ENCODE results near the gene SLC17A3. TPM values are rescaled to one million over a fixed set of nuclear protein-coding genes. Genes with fewer than 3 reads are reported as not detected.

Gene SLC17A3
- total and polyA plus RNA-seq, 9 of the 15 experiments (the other 6 are each of a cell fraction or from before 2014, with no cell fraction given) = 0.04 to 0.08 TPM; not detected in 7

- H3K9ac ChIP-seq (ENCODE audit: insufficient read depth in 1 of 2, low read depth in 2 of 2, low read length in 2 of 2) = no peak overlapping the region
- no peaks in the 10 kb centered on the region for H3K36me3 ChIP-seq (ENCODE audit: control insufficient read depth, insufficient read depth, low read length)
- TF ChIP-seq PHB2 (IDR thresholded peaks at IDR 0.05; ENCODE audit: low read depth) (no peak), ARID1B (IDR thresholded peaks at IDR 0.05) (no peak), CEBPZ (IDR thresholded peaks at IDR 0.05; ENCODE audit: borderline replicate concordance, low read depth, low read length) (no peak), ZNF830 (CRISPR knock-in tag; IDR thresholded peaks at IDR 0.05) (no peak), E2F8 (IDR thresholded peaks at IDR 0.05; ENCODE audit: low read depth, partially characterized antibody) (no peak), SMARCA5 (IDR thresholded peaks at IDR 0.05) (no peak), GATA2 (CRISPR knock-in tag; IDR thresholded peaks at IDR 0.05) (no peak), MNT (conservative IDR thresholded peaks at IDR 0.05) (no peak)
Observed at GRCh38 chr6:25902071-25902470, 28.0 kb upstream of the SLC17A3 start.

More at GRCh38 chr6:25902071-25902470, 28.0 kb upstream of the SLC17A3 start:
- no peak overlapping the region for H3K4me3 ChIP-seq
- H3K9me1 ChIP-seq (ENCODE audit: control insufficient read depth, insufficient read depth, low read length) = no peaks in the 10 kb centered on the region
- ChIA-PET POLR2A (interaction anchor here (1.5 kb wide), 1 partner anchor 14 kb away, joined by 3 read pairs; no protein-coding TSS in a partner anchor), CTCF (ENCODE audit: low intra/inter-chr PET ratio) (interaction anchor here (0.7 kb wide), 1 partner anchor 198 kb away, joined by 3 read pairs; no protein-coding TSS in a partner anchor)
- no TSS peak for BruUV-seq (replicated peaks)
- 0% methylated on average over 1 of the region's 1 CpG for WGBS (ENCODE audit: insufficient coverage, low coverage, missing lambda C conversion rate)
- H4K20me1 ChIP-seq (replicated peaks; ENCODE audit: control insufficient read depth, insufficient read depth, low read length) = no peaks in the 10 kb centered on the region
- no peaks in the 10 kb centered on the region for H3K9me3 ChIP-seq (replicated peaks; ENCODE audit: control insufficient read depth, insufficient read depth, low read depth, low read length)
- FAIRE-seq = no peak
- H3K4me2 ChIP-seq (ENCODE audit: insufficient read depth, low read length) = no peak overlapping the region
- H3K79me2 ChIP-seq (ENCODE audit: control insufficient read depth, insufficient read depth, low read length) = no peaks in the 10 kb centered on the region
- in situ Hi-C loops (cut with MboI) = no loop called here
- H3K4me1 ChIP-seq (replicated peaks in 1 of 2; ENCODE audit: control insufficient read depth in 2 of 2, insufficient read depth in 2 of 2, low read length in 2 of 2) = no peaks in the 10 kb centered on the region; a peak in 1 of 5 replicates
- no peak overlapping the region for H2AFZ ChIP-seq (ENCODE audit: low read depth, low read length)
- intact Hi-C loops (cut with micrococcal nuclease) = no loop called here
- no peak for ATAC-seq
- H3K27me3 ChIP-seq (ENCODE audit: control insufficient read depth in 2 of 2, insufficient read depth in 2 of 2, low read length in 2 of 2) = peaks cover 0 to 3% of the 10 kb centered on the region in 2 experiments; a peak in 3 of 5 replicates
- no peak overlapping the region for H3K27ac ChIP-seq (ENCODE audit: extremely low read depth, low read depth, low read length)
- DNase-seq (ENCODE audit: extremely low read depth in 1 of 4, low spot score in 3 of 4) = no peak
